ENCODE data around the gene ATP4B. TPM values are rescaled to one million over a fixed set of nuclear protein-coding genes. Genes with fewer than 3 reads are reported as not detected.

ATP4B gene
- total RNA-seq, 1 donor, result not detected

GRCh38 chr13:113631341-113632095 lies 26.5 kb downstream of the ATP4B start:
- H3K4me3 ChIP-seq (ENCODE audit: low read depth, low read length), result no peak overlapping the region
- no peak for DNase-seq (ENCODE audit: low read depth)
- TF ChIP-seq CTCF (IDR thresholded peaks at IDR 0.05; ENCODE audit: insufficient read depth, low read length), result no peak

- DNase-seq (ENCODE audit: low read depth), result no peak
- no peak for TF ChIP-seq CTCF (IDR thresholded peaks at IDR 0.05; ENCODE audit: insufficient read depth, low read length)
- H3K4me3 ChIP-seq (ENCODE audit: low read depth, low read length), result no peak overlapping the region
These were observed 27.2 kb downstream of the ATP4B start for GRCh38 chr13:113630804-113631203.

- TF ChIP-seq CTCF (IDR thresholded peaks at IDR 0.05; ENCODE audit: insufficient read depth, low read length), result no peak
- no peak overlapping the region for H3K4me3 ChIP-seq (ENCODE audit: low read depth, low read length)
- no peak for DNase-seq (ENCODE audit: low read depth)
These were observed 27.7 kb downstream of the ATP4B start for GRCh38 chr13:113630296-113630695.

- no peak for TF ChIP-seq CTCF (IDR thresholded peaks at IDR 0.05; ENCODE audit: insufficient read depth, low read length)
- no peak overlapping the region for H3K4me3 ChIP-seq (ENCODE audit: low read depth, low read length)
- DNase-seq (ENCODE audit: low read depth), result no peak
These were observed 28.1 kb downstream of the ATP4B start for GRCh38 chr13:113629866-113630265.

GRCh38 chr13:113628291-113629270 lies 29.4 kb downstream of the ATP4B start:
- H3K4me3 ChIP-seq (ENCODE audit: low read depth, low read length), result no peak overlapping the region
- no peak for TF ChIP-seq CTCF (IDR thresholded peaks at IDR 0.05; ENCODE audit: insufficient read depth, low read length)
- no peak for DNase-seq (ENCODE audit: low read depth)

GRCh38 chr13:113627136-113627535 lies 30.9 kb downstream of the ATP4B start:
- TF ChIP-seq CTCF (IDR thresholded peaks at IDR 0.05; ENCODE audit: insufficient read depth, low read length), result no peak
- H3K4me3 ChIP-seq (ENCODE audit: low read depth, low read length), result no peak overlapping the region
- DNase-seq (ENCODE audit: low read depth), result no peak

Data from fibroblast of the aortic adventitia (primary cell).